ENCODE results near the gene KRT38. TPM values are rescaled to one million over a fixed set of nuclear protein-coding genes. Genes with fewer than 3 reads are reported as not detected.

Gene KRT38
- total RNA-seq: not detected in 2 replicates

GRCh38 chr17:41440531-41441033 lies at the start of gene KRT38:
Gene KRT38 (minus strand): TSS chr17:41440983. CDS start chr17:41440921, 62 bp downstream.

GRCh38 chr17:41489531-41489930 lies 48.7 kb upstream of the KRT38 start, which contains the start of gene KRT36:
Gene KRT36 (minus strand): TSS chr17:41489910. CDS start chr17:41489864, 46 bp downstream.

GRCh38 chr17:41481036-41481435 lies 40.3 kb upstream of the KRT38 start, which contains the start of gene KRT35:
Gene KRT35 (minus strand): TSS chr17:41481151. CDS start chr17:41481097, 54 bp downstream.

GRCh38 chr17:41466988-41467387 lies 26.2 kb upstream of the KRT38 start, which contains the start of gene KRT32:
Gene KRT32 (minus strand): TSS chr17:41467386. CDS start chr17:41467325, 61 bp downstream.

GRCh38 chr17:41424111-41424635 lies 16.6 kb downstream of the KRT38 start, which contains the start of gene KRT37:
Gene KRT37 (minus strand): TSS chr17:41424585. CDS start chr17:41424523, 62 bp downstream.

GRCh38 chr17:41396996-41397660 lies 43.7 kb downstream of the KRT38 start, which contains the start of gene KRT31:
Gene KRT31 (minus strand): TSS chr17:41397608. CDS start chr17:41397539, 69 bp downstream.

Other genes with a start within 250 kb of the KRT38 start
- not detected in 2 replicates for gene KRTAP9-2, start 214.3 kb downstream of the KRT38 start, total RNA-seq
- gene KRTAP9-3, start 208.5 kb downstream of the KRT38 start, total RNA-seq: not detected in 2 replicates
- gene KRTAP9-8, start 203.0 kb downstream of the KRT38 start, total RNA-seq: not detected in 2 replicates
- gene KRTAP9-4, start 191.3 kb downstream of the KRT38 start, total RNA-seq: not detected in 2 replicates
- gene KRTAP9-9, start 185.6 kb downstream of the KRT38 start, total RNA-seq: not detected in 2 replicates
- gene KRTAP9-6, start 175.6 kb downstream of the KRT38 start, total RNA-seq: not detected in 2 replicates
- not detected in 2 replicates for gene KRTAP9-7, start 165.3 kb downstream of the KRT38 start, total RNA-seq
- not detected in 2 replicates for gene KRTAP29-1, start 138.1 kb downstream of the KRT38 start, total RNA-seq
- gene KRTAP16-1, start 131.7 kb downstream of the KRT38 start, total RNA-seq: not detected in 2 replicates
- not detected in 2 replicates for gene KRTAP17-1, start 125.3 kb downstream of the KRT38 start, total RNA-seq
- not detected in 2 replicates for gene KRT33A, start 90.2 kb downstream of the KRT38 start, total RNA-seq
- gene KRT33B, start 71.2 kb downstream of the KRT38 start, total RNA-seq: 0.47 TPM in 1 of 2 replicates, not detected in the other
- gene KRT34, start 58.7 kb downstream of the KRT38 start, total RNA-seq: 3.3 and 6.6 TPM in 2 replicates
- 0.23 TPM in 1 of 2 replicates, not detected in the other for gene KRT31, start 43.4 kb downstream of the KRT38 start, total RNA-seq
- gene KRT37, start 16.4 kb downstream of the KRT38 start, total RNA-seq: not detected in 2 replicates
- gene KRT32, start 26.4 kb upstream of the KRT38 start, total RNA-seq: 0.30 TPM in 1 of 2 replicates, not detected in the other
- not detected in 2 replicates for gene KRT35, start 40.2 kb upstream of the KRT38 start, total RNA-seq
- not detected in 2 replicates for gene KRT36, start 48.9 kb upstream of the KRT38 start, total RNA-seq
- gene KRT13, start 64.6 kb upstream of the KRT38 start, total RNA-seq: not detected in 2 replicates
- 23.0 and 62.9 TPM in 2 replicates for gene KRT15, start 77.9 kb upstream of the KRT38 start, total RNA-seq
- gene KRT19, start 87.3 kb upstream of the KRT38 start, total RNA-seq: 9.8 and 30.4 TPM in 2 replicates
- 0.23 and 0.61 TPM in 2 replicates for gene KRT9, start 131.1 kb upstream of the KRT38 start, total RNA-seq
- gene KRT14, start 145.9 kb upstream of the KRT38 start, total RNA-seq: 10,563 and 10,587 TPM in 2 replicates
- 260 and 387 TPM in 2 replicates for gene KRT16, start 171.8 kb upstream of the KRT38 start, total RNA-seq
- gene KRT17, start 183.6 kb upstream of the KRT38 start, total RNA-seq: 10,873 and 11,761 TPM in 2 replicates
- gene EIF1, start 247.9 kb upstream of the KRT38 start, total RNA-seq: 117 and 140 TPM in 2 replicates

All from hair follicular keratinocyte (primary cell).